ENCODE results near the gene NSMF. TPM values are rescaled to one million over a fixed set of nuclear protein-coding genes. Genes with fewer than 3 reads are reported as not detected.

Gene NSMF
- total RNA-seq, 4 donors from 2014 or later = 50.1 to 58.5 (median 54.2) TPM

GRCh38 chr9:137478613-137478961 is 19.5 kb upstream of the NSMF start:
- TF ChIP-seq CTCF (IDR thresholded peaks at IDR 0.05) (no peak), POLR2A (IDR thresholded peaks at IDR 0.05) (no peak)
- intact Hi-C loops (cut with DNase I) = no loop called here

GRCh38 chr9:137477778-137478612 is 18.9 kb upstream of the NSMF start:
- TF ChIP-seq CTCF (IDR thresholded peaks at IDR 0.05) (no peak), POLR2A (IDR thresholded peaks at IDR 0.05) (no peak)

More at GRCh38 chr9:137478613-137478961, 19.5 kb upstream of the NSMF start:
- H3K27ac ChIP-seq = no peak overlapping the region
- H3K4me3 ChIP-seq (replicated peaks in 1 of 3) = no peak overlapping the region
- no peaks in the 10 kb centered on the region for H3K36me3 ChIP-seq
- no peaks in the 10 kb centered on the region for H3K4me1 ChIP-seq
- no peaks in the 10 kb centered on the region for H3K27me3 ChIP-seq
- no peaks in the 10 kb centered on the region for H3K9me3 ChIP-seq
- DNase-seq = no peak
- 87 to 91% methylated on average over 8 to 10 of the region's 11 CpGs for WGBS, 2 donors

GRCh38 chr9:137476856-137477255 is 17.7 kb upstream of the NSMF start:
- no peaks in the 10 kb centered on the region for H3K4me1 ChIP-seq
- TF ChIP-seq POLR2A (IDR thresholded peaks at IDR 0.05) = no peak
- no peak for TF ChIP-seq CTCF (IDR thresholded peaks at IDR 0.05)
- intact Hi-C loops (cut with DNase I) = no loop called here
- no peak overlapping the region for H3K27ac ChIP-seq
- H3K4me3 ChIP-seq (replicated peaks in 1 of 3) = no peak overlapping the region
- no peak for DNase-seq
- no peaks in the 10 kb centered on the region for H3K27me3 ChIP-seq
- WGBS, 2 donors = 87 to 89% methylated on average over 8 to 11 of the region's 11 CpGs
- H3K36me3 ChIP-seq = no peaks in the 10 kb centered on the region
- no peaks in the 10 kb centered on the region for H3K9me3 ChIP-seq

More at GRCh38 chr9:137477778-137478612, 18.9 kb upstream of the NSMF start:
- Histone ChIP-seq H3K4me3 (replicated peaks in 1 of 3) (no peak overlapping the region), H3K27ac (no peak overlapping the region), H3K27me3 (no peaks in the 10 kb centered on the region), H3K9me3 (no peaks in the 10 kb centered on the region), H3K4me1 (no peaks in the 10 kb centered on the region), H3K36me3 (no peaks in the 10 kb centered on the region)
- 76 to 100% methylated on average over 3 to 9 of the region's 29 CpGs for WGBS, 2 donors
- no peak for DNase-seq
- intact Hi-C loops (cut with DNase I) = no loop called here

- TF ChIP-seq CTCF (IDR thresholded peaks at IDR 0.05) (no peak), POLR2A (IDR thresholded peaks at IDR 0.05) (no peak)
These were observed 16.5 kb upstream of the NSMF start for GRCh38 chr9:137475666-137476065.

GRCh38 chr9:137474271-137474670 is 15.1 kb upstream of the NSMF start:
- Histone ChIP-seq H3K36me3 (no peaks in the 10 kb centered on the region), H3K27me3 (no peaks in the 10 kb centered on the region), H3K9me3 (no peaks in the 10 kb centered on the region), H3K4me1 (no peaks in the 10 kb centered on the region), H3K4me3 (replicated peaks in 1 of 3) (no peak overlapping the region), H3K27ac (no peak overlapping the region)
- intact Hi-C loops (cut with DNase I) = no loop called here
- no peak for TF ChIP-seq POLR2A (IDR thresholded peaks at IDR 0.05)
- no peak for TF ChIP-seq CTCF (IDR thresholded peaks at IDR 0.05)
- DNase-seq = no peak
- WGBS, 2 donors = 95 to 96% methylated on average over 18 of the region's 18 CpGs

More at GRCh38 chr9:137475666-137476065, 16.5 kb upstream of the NSMF start:
- intact Hi-C loops (cut with DNase I) = no loop called here
- Histone ChIP-seq H3K4me3 (replicated peaks in 1 of 3) (no peak overlapping the region), H3K4me1 (no peaks in the 10 kb centered on the region), H3K27me3 (no peaks in the 10 kb centered on the region), H3K36me3 (no peaks in the 10 kb centered on the region), H3K27ac (no peak overlapping the region), H3K9me3 (no peaks in the 10 kb centered on the region)
- 89 to 91% methylated on average over 3 of the region's 3 CpGs for WGBS, 2 donors
- no peak for DNase-seq

All from thyroid gland (tissue), 4 donors.